ENCODE data around the gene TENM3.

Gene TENM3

DNA sequence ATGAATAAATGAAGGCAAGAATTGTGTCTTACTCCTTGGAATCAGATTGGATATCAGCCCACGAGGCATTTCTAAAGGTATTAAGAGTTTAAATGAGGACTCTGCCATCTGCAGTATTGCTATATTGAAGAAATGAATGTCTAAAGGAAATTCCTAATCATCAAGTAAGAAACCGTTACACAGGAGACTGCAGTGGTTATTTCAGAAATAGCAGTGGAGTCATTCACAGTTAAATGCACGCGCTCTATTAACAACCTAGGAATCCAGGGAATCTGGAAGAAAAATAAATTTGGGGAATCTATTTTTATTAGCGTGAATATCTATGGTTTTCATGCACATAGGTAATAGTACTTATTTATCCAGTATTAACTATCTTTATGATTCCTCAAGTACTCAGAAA lies 334.2 kb downstream of the TENM3 start:
- no peak for DNase-seq

DNA sequence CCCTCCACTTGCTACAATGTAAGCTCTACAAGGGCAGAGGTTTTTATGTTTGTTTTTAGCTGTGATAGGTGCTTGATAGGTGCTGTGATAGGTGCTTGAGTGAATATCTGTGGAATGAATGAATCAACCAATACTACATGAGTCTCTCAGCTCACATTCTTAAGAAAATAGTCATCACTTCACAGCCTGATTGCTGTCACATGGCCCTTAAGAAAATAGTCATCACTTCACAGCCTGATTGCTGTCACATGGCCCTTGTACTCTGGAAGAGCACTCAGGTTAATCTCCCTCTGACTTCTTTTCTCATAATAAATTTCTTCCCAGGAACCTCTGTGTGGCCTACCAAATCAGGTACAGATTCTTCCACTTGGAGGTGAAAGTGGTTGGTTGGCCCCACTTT lies 335.2 kb downstream of the TENM3 start:
- DNase-seq, result no peak

DNA sequence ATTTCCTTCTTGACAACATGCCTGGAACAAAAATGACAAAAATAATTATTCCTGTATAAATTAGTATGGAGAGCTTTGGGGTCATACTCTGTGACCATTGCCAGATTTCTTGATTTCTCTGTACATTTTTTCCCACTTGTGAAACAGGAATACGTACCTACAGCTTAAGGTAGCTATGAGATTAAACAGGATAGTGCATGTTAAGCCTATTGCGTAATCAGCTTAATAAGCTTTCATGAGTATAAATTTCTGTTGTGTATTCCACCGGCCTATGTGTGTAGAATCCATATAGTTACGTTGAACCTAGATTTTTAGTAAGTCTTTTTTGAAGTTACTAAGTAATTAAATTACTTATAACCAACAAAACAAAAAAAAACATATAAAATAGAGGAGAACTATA lies 339.0 kb downstream of the TENM3 start:
- DNase-seq, result no peak

DNA sequence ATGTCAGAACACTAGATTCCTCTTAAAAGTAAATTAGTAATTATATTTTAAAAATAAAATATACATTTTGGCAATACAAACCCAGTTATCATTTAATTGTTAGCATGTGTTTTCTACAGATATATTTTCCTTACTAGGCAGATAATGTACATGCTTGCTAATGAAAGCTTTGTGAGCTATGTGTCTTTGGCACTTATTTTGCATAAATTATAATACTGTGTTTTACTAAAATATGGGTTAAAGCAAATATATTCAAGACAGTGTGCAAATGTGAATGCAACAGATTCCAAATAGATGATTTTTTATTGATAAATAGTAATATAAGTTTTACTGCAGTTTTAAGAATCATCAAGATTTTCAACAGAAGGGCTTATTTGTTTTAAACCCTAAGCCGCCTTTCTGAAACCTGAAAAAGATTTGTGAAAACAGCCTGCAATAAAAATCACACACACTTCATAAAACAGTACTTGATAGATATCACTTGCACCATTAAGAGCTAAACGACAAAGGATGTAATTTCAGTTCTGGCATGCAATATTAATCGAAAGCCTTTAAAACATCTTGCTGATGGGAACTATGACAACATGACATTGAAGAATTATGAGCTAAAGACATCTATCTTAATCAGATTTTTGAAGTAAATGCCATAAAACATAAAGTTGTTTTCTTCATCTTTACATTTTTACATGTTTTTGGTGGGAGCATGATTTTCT lies 340.7 kb downstream of the TENM3 start:
- DNase-seq, result no peak

DNA sequence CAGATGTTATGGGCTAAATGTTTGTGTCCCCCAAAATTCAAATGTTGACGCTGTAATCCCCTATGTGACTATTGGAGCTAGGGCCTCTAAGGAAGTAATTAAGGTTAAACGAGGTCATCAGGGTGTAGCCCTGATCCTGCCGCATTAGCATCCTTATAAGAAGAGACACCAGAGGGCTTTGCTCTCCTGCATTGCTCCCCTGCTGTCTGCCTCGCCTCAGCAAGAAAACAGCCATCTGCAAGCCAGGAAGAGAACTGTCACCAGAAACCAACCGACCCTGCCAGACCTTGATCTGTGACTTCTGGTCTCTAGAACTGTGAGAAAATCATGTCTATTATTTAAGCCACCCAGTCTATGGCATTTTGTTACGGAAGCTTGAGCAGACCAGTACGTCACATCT lies 342.1 kb downstream of the TENM3 start:
- DNase-seq, result no peak

DNA sequence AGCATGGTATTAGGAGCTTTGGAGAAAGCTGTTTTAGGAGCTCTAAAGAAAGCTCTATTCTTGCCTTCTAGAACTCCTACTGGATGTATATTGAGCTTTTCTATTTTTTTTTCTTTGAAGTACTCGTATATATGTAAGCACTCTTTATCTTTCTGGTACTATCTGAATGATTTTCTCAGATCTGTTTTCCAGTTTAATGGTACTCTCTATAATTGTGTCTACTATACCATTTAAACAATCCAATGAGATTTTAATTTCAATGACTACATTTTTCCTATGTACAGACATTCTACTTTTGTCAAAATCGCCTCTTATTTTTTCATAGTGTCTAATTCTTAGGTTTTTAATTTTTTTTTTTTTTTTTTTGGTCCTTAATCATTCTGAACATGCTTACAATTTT lies 345.9 kb downstream of the TENM3 start:
- no peak for DNase-seq

DNA sequence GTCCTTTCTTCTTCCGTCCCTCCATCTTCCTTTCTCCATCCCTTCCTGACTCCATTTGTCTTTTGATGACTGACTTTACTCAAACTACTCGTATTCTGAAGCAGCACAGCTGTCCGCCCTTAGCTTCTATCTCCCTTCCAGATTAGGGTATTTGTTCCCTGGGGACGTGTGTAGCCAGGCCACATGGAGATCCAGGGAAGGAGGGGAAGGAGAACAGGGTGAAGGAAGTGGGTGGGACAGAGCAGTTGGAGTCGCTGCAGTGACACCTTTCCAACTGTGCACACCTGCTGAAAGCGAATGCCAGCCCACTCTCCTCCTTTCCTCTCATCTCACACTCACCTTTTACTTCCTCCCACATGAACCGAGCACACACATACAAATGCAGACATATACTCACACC lies 350.2 kb downstream of the TENM3 start:
- no peak for DNase-seq

DNA sequence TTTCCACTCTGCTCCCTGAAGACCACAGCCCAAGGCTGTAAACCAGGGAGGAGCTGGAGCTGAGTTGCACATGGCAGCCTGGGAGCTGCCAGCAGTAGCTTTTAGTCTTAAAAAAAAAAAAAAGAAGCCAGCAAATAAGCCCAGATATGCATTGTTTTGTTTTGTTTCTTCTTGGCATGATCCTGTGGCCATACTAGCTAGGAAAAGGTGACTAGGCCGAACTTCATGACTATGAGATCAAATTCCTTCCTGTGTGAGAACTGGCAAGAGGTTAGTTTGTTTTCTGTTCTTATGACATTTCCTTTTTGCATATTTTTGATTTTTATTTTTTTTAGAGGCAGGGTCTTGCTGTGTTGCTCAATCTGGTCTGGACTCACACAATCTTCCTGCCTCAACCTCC lies 350.7 kb downstream of the TENM3 start:
- no peak for DNase-seq

DNA sequence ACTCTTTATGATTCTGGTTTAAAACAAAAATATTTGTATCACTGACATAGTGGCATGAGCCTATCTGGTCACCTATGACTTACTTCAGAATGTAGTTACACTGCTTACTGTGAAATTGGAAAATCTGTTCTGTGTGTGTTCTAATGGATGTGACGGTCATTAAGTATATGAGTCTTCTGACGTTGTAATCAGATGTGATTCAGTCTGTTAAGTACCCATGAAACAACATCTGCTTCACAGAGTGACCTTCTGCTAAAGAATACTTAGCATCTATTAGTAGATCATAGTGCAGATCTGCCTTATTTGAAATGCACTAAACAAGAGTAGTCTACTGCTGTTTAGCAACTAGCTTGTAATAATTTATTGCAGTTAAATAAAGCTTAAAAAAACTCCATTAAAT lies 356.9 kb downstream of the TENM3 start:
- DNase-seq, result no peak

DNA sequence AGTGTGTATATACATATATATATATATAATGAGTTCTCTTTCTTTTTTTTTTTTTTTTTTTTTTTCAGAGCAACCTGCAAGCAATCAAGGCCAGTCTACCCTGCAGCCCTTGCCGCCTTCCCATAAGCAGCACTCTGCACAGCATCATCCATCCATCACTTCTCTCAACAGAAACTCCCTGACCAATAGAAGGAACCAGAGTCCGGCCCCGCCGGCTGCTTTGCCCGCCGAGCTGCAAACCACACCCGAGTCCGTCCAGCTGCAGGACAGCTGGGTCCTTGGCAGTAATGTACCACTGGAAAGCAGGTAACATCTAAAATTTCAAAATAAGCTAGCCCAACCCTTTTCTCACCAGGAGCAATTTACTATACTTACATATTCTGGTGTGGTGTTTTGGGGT lies 357.7 kb downstream of the TENM3 start:
- DNase-seq, result no peak

DNA sequence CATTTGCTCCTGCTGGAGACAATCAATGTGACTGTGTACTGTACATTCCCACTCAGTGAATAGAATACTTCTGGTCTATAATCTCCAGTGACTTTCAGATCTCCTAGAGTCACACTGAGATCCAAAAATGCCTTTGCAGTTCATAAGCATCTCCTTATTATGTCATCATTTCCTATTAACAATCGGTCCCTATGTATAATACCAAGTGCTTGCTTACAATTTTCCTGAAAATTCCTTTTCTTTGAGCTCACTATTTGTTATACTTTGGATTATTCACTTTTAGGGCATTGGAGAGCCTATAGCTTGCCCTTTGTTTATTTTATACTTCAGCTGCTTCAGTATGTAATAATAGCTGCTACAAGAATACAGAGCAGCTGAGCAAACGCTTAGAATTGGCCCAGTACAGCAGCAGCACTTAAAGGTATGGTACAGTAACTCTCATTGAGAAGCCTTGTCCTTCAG lies 361.0 kb downstream of the TENM3 start:
- DNase-seq, result no peak

DNA sequence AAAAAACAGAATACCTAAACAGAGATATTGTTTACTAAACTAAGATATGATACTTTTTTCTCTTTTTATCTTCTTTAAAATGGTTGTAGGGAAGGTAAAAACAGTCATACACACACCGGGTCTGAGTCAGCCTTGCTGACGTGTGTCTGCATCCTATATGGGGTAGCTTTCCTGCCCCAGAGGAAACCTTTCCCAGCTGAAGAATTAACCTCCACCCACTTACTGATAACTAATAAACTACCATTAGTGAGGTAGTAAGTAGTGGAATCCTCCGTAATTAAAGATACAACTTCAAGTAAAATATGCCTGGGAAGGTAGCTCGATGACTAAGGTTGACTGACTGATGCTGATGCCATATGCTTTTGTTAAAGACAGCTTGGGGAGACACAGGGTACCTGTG lies 361.8 kb downstream of the TENM3 start:
- no peak for DNase-seq

DNA sequence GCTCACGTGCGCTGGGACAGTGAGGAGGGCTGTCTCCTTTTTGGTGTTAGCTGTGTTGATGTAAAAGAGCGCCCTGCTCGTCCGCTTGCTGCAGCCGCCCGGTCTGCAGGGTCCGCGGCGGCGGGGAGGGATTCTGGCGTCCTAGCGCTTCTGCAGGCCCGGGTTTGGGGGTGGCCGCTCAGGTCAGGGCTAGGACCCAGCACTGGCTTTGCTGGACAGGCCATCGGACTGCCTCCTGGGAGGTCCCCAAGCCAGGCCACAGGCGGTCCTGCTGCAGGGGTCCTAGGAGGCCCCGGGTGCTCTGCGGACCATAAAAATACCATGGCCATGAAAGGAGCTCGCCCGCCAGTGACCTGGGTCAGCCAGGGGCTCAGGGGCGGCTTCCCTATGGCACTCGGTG lies 365.3 kb downstream of the TENM3 start:
- DNase-seq, result no peak

DNA sequence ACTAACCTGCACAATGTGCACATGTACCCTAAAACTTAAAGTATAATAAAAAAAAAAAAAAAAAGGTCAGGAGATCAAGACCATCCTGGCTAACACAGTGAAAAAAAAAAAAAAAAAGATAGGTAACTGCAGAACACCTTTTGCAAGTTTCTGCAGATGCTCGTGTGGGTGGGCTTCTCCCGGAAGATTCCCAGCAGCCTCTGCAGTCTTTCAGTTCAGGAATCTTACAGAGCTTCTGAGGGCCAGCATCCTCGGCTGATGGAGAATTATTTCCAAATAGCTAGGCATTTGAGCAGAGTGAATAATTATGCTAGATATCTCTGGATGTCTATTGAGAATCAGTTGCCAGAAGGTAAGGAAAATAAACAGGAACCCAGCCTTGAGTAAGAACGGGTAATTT lies 373.3 kb downstream of the TENM3 start:
- DNase-seq, result no peak

DNA sequence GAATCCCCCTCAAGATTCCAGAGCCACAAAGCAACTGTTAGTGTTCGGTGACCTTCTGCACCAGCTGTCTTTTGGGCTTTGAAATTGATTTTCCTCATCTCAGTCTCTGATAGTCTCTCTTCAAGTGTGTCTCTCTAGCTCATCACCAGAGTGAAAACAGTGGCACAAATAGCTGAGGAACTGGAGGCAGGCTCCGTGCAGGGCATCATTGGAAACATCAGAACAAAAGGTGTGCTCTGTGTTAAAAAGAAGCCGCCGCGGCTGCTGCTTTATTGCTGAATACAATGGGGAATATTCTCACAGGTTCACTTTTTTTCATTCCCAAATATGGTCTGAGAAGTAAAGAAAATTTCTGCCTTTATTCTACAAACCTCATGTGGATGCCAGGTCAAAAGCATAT lies 376.5 kb downstream of the TENM3 start:
- DNase-seq, result no peak

DNA sequence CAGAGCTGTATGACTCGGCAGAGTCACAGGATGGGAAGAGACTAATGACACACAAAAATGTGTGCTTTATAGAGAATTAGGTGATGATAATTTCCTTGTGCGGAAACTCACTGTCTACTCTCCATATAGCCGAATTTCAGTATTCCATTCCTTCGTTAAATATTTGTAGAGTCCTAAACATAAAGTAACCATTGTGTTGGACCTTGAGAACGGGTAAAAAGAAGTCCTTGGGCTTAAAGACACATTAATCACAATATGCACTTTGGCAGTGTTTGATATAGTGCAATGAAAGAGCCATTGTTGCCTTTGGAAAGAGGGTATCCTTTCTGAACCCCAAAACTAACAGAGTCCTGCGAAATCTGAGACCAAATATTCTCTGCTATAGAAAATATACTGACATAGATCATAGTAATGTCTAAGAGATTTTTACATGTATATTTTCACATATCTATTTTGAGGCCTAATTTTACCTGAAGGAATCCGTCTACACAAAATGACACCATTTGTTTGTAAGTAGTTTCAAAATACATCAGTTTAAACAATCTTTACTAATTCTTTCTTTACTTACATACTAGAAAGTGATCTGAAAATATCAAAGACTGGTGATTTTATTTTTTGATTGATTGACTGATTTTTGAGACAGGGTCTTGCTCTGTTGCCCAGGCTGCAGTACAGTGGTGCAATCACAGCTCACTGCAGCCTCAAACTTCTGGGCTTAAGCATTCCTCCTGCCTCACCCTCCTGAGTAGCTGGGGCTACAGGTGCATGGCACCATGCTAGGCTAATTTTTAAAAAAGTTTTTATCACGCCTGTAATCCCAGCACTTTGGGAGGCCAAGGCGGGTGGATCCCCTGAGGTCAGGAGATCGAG lies 377.1 kb downstream of the TENM3 start:
- DNase-seq, result no peak

DNA sequence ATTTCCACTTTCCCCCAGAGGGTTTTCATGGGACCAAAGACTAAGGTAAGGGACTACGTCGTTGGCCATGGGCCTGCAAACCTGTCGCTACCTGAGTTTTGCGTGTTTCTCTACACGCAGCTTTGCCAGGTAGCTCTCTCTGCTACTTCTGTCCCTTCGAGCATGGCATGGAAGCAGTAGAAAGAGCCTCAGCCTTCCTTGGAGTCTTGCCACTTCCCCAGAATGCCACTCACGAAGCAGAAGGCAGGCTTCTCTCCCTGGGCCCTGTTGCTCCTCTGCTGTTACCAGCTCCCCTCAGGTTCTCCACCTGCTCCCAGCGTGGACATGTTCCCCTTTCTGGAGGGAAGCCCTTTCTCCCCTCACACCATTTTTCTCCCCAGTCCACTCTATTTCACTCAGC lies 381.1 kb downstream of the TENM3 start:
- no peak for DNase-seq

DNA sequence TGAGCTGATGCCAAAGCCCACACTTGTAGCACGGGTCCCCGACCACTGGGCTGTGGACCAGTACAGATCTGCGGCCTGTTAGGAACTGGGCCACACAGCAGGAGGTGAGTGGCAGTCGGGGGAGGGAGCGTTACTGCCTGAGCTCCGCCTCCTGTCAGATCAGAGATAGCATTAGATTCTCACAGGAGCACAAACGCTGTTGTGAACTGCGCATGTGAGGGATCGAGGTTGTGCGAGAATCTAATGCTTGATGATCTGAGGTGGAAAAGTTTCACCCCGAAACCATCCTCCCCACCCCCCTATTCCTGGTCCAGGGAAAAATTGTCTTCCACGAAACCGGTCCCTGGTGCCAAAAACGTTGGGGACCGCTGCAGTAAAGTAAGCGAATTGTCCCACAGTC lies 382.0 kb downstream of the TENM3 start:
- no peak for DNase-seq

DNA sequence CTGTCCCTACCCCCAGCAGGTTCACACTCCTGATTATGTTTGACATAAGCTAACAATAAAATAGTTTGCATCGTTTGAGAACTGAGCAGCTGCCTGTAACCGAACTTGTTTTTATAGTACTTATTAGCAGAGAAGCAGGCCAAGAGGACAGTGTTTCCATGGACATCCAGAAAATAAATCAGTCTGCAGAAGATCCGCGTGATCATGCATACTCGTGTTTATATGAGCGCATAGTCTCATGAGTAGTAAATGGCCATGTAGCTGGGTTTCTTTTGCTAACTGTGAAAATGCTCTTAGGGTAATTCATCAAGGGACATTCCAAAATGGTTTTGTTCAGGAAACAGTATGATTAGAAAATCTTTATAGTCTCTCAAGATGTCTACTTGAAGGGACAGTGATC lies 384.8 kb downstream of the TENM3 start:
- DNase-seq, result no peak

DNA sequence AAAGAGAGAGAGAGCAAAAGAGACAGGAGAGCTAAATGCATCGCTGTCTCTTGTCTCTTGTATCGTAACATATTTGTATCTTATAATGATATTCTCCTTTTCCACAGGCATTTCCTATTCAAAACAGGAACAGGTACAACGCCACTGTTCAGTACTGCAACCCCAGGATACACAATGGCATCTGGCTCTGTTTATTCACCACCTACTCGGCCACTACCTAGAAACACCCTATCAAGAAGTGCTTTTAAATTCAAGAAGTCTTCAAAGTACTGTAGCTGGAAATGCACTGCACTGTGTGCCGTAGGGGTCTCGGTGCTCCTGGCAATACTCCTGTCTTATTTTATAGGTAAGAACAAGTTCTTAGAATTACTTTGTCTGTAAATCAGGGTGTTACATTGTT lies 385.3 kb downstream of the TENM3 start:
- DNase-seq, result no peak

DNA sequence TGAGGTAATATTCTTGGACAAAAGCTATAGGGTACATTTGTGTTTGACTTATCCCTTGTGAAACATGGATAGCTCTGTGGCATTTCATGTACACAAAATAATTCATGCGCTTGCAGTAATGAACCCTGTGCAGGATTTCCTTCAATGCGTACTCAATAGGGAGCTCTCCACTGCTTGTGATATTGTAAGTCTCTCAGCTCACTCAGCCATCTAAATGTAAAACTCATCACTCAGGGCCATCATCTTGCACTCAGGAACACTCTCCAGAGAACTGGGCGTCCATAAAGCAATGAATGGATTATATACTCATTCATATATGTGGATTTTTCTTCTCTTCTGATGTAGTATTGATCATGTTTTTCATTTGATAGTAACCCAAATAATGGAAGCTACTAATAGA lies 385.9 kb downstream of the TENM3 start:
- DNase-seq, result no peak

DNA sequence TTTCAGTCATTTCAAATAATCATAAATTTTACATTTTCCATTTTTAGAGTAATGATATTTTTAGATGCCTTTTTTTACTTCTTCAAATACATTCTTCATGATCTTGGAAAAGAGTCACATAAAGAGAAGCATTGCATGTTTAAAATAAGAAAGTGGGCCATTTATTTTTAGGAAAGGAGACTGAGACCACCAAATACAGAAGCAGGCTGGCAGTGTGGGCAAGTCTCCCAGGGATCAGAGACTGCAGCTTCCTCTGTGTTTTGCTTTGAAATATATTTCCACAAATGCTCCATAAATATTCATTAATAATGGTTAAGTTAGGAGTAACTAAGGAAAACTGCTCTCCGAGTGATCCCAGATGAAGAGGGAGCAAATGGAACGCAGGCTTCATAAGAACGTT lies 397.3 kb downstream of the TENM3 start:
- no peak for DNase-seq

DNA sequence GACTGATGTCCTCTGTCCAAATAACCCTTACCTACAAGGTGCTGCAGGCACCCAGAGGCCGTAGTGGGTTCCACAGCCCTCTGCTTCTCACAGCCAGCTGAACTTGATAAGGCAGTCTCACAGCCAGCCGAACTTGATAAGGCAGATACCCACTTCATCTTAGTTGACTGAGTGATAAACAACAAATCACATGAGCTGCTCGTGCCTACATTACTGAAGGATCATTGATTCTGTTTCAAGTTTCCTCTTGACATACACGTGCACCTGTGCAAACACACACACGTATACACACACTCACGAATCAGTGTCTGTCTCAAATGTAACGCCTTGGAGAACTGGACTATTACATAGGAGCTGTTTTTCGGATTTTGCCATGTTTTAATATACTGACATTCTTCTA lies 397.7 kb downstream of the TENM3 start:
- no peak for DNase-seq

DNA sequence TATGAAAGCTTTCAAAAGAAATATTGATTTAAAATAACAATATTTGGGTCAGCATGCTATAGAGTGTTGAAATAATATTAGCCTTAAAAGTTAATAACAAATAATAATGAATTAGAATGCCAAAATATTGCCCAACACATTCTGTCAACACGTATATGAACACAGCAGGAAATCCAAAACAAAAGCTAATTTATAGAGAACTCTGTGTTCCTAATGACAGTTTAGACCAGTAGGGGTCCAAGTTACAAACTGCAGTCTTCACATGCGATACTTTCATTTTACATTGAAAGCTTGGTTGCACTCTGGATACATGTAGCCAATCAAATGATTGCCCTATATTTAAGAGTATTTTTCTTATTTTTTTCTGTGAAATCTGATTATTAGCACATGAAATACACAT lies 399.6 kb downstream of the TENM3 start:
- no peak for DNase-seq

Data from effector CD8-positive, alpha-beta T cell (primary cell).